OCI-LY7 (cell line): Measurements from ENCODE around the gene CNNM2. TPM values are rescaled to one million over a fixed set of nuclear protein-coding genes. Genes with fewer than 3 reads are reported as not detected.

Experiments used
- BruUV-seq: library from RNA; stranded (reverse); fragments of 400-500 nt; replicated peaks from 2 replicates; lab custom pipeline; 2021; lab: Mats Ljungman, UMichigan
- CTCF ChIA-PET: fragments of 300-600 bp; sonication (Branson Sonifier 250); formaldehyde crosslinking; loops from one replicate; lab custom pipeline; 2022; ENCODE audit warnings: antibody characterized with exemption; ENCODE audit not compliant: unreplicated experiment; lab: Charles Lee
- POLR2A ChIA-PET: fragments of 300-600 bp; sonication (Branson Sonifier 250); formaldehyde crosslinking; loops from one replicate; lab custom pipeline; 2022; ENCODE audit warnings: antibody characterized with exemption; lab: Charles Lee
- DNase-seq: peaks from one replicate; pipeline ENCODE4 v3.0.0-alpha.2; 2015; ENCODE audit warnings: low spot score
- H2AFZ ChIP-seq: fragments of 200-600 bp; sonication (generic), shearing (Covaris generic); 2 replicates; pipeline ENCODE4 v1.6.1; 2014; ENCODE audit warnings: mild to moderate bottlenecking, antibody characterized with exemption, low read length, moderate library complexity
- H3K27ac ChIP-seq: fragments of 200-600 bp; sonication (generic); 2 replicates; pipeline ENCODE4 v1.5.1; 2014; ENCODE audit warnings: mixed run types, low read depth, mild to moderate bottlenecking, moderate library complexity, low read length, inconsistent platforms; ENCODE audit not compliant: poor library complexity, severe bottlenecking
- H3K36me3 ChIP-seq: fragments of 200-600 bp; sonication (generic); 2 replicates; pipeline ENCODE4 v1.6.1; 2014; ENCODE audit warnings: mild to moderate bottlenecking, antibody characterized with exemption, low read length, moderate library complexity, mixed read lengths; ENCODE audit not compliant: insufficient read depth
- H3K4me1 ChIP-seq: fragments of 200-600 bp; sonication (generic); 2 replicates; pipeline ENCODE4 v1.5.1; 2014; ENCODE audit warnings: mild to moderate bottlenecking, low read length; ENCODE audit not compliant: insufficient read depth, poor library complexity, severe bottlenecking
- H3K4me2 ChIP-seq: fragments of 200-600 bp; sonication (generic); 2 replicates; pipeline ENCODE4 v1.6.1; 2014; ENCODE audit warnings: mild to moderate bottlenecking, low read length
- H3K4me3 ChIP-seq: fragments of 200-600 bp; sonication (generic); 2 replicates; pipeline ENCODE4 v1.5.1; 2014; ENCODE audit warnings: mild to moderate bottlenecking, low read depth, low read length; ENCODE audit not compliant: poor library complexity, severe bottlenecking
- H3K79me2 ChIP-seq: fragments of 200-600 bp; sonication (generic); 2 replicates; pipeline ENCODE4 v1.6.1; 2016; ENCODE audit warnings: low read depth, mild to moderate bottlenecking, low read length, moderate library complexity, mixed read lengths; ENCODE audit not compliant: insufficient read depth
- H3K9me2 ChIP-seq: fragments of 200-600 bp; sonication (generic); 2 replicates; pipeline ENCODE4 v1.6.1; 2016; ENCODE audit warnings: mild to moderate bottlenecking, low read length, mixed read lengths; ENCODE audit not compliant: insufficient read depth
- H3K9me3 ChIP-seq: fragments of 200-600 bp; sonication (generic); 2 replicates; pipeline ENCODE4 v1.6.1; 2014; ENCODE audit warnings: mild to moderate bottlenecking, mixed run types, low read length, mixed read lengths
- H4K20me1 ChIP-seq: fragments of 200-600 bp; sonication (generic); 2 replicates; pipeline ENCODE4 v1.6.1; 2014; ENCODE audit warnings: mild to moderate bottlenecking, antibody characterized with exemption, low read length, moderate library complexity, mixed read lengths; ENCODE audit not compliant: insufficient read depth
- CTCF ChIP-seq: fragments of 200-600 bp; sonication (generic); conservative IDR thresholded peaks from 2 replicates; pipeline ENCODE4 v1.5.1; 2014; ENCODE audit warnings: mild to moderate bottlenecking, antibody characterized with exemption, low read length, moderate library complexity, mixed read lengths
- EZH2phosphoT487 ChIP-seq: fragments of 200-600 bp; sonication (generic); IDR thresholded peaks from 2 replicates; pipeline ENCODE4 v1.6.1; 2018; ENCODE audit warnings: low read depth, borderline replicate concordance, mild to moderate bottlenecking, mixed run types, antibody characterized with exemption, low read length, moderate library complexity, mixed read lengths
- intact Hi-C: fragments of 100-400 bp; cut with micrococcal nuclease; formaldehyde crosslinking; loops from one replicate; pipeline ENCODE4 v1.10.0; 2022; ENCODE audit not compliant: unreplicated experiment
- total RNA-seq, 2 experiments: library from RNA; depleted of rRNA in 1 of 2; stranded (reverse); fragments of >200 nt in 1 of 2; shearing (Covaris generic) in 1 of 2; gene quantifications; 2 replicates each; pipeline ENCODE4 v1.2.3, GENCODE V29; 2014 to 2022

The CNNM2 gene
- total RNA-seq, 2 experiments from 2014 or later = 6.6 to 7.2 TPM

GRCh38 chr10:102964713-102965112 is 46.6 kb downstream of the CNNM2 start:
- Histone ChIP-seq H3K79me2 (no peaks in the 10 kb centered on the region), H3K9me2 (no peaks in the 10 kb centered on the region), H3K27ac (no peak overlapping the region), H4K20me1 (no peaks in the 10 kb centered on the region), H3K4me1 (no peaks in the 10 kb centered on the region), H3K9me3 (no peaks in the 10 kb centered on the region), H3K4me2 (no peak overlapping the region), H2AFZ (no peak overlapping the region), H3K36me3 (no peaks in the 10 kb centered on the region), H3K4me3 (no peak overlapping the region)
- POLR2A ChIA-PET = interaction anchor here (0.7 to 1.0 kb wide), 3 partner anchors 16 to 208 kb away, joined by 3 to 4 read pairs (median 3); no protein-coding TSS in a partner anchor
- CTCF ChIA-PET = no interaction called here
- intact Hi-C loops = no loop called here
- BruUV-seq = no TSS peak
- DNase-seq = no peak
- TF ChIP-seq CTCF (no peak), EZH2phosphoT487 (no peak)

- Histone ChIP-seq H2AFZ (no peak overlapping the region), H3K4me3 (no peak overlapping the region), H3K36me3 (no peaks in the 10 kb centered on the region), H3K9me3 (no peaks in the 10 kb centered on the region), H3K9me2 (no peaks in the 10 kb centered on the region), H3K4me1 (no peaks in the 10 kb centered on the region), H3K4me2 (no peak overlapping the region), H3K27ac (no peak overlapping the region), H4K20me1 (no peaks in the 10 kb centered on the region), H3K79me2 (no peaks in the 10 kb centered on the region)
- BruUV-seq = no TSS peak
- ChIA-PET POLR2A (interaction anchor here (0.9 to 1.0 kb wide), 2 partner anchors 15 to 73 kb away, joined by 3 to 4 read pairs; no protein-coding TSS in a partner anchor), CTCF (no interaction called here)
- no peak for DNase-seq
- intact Hi-C loops = no loop called here
- TF ChIP-seq EZH2phosphoT487 = no peak
- TF ChIP-seq CTCF = no peak
Observed at GRCh38 chr10:102965311-102965851, 47.3 kb downstream of the CNNM2 start.

- H3K27ac ChIP-seq = no peak overlapping the region
- ChIA-PET CTCF (no interaction called here), POLR2A (no interaction called here)
- no peak overlapping the region for H3K4me2 ChIP-seq
- no peaks in the 10 kb centered on the region for H4K20me1 ChIP-seq
- H3K36me3 ChIP-seq = no peaks in the 10 kb centered on the region
- no peak overlapping the region for H2AFZ ChIP-seq
- no peak for TF ChIP-seq CTCF
- no peak for TF ChIP-seq EZH2phosphoT487
- H3K9me2 ChIP-seq = no peaks in the 10 kb centered on the region
- intact Hi-C loops = no loop called here
- no TSS peak for BruUV-seq
- DNase-seq = no peak
- no peaks in the 10 kb centered on the region for H3K4me1 ChIP-seq
- H3K79me2 ChIP-seq = no peaks in the 10 kb centered on the region
- H3K4me3 ChIP-seq = no peak overlapping the region
- no peaks in the 10 kb centered on the region for H3K9me3 ChIP-seq
Observed at GRCh38 chr10:102967123-102967522, 49.0 kb downstream of the CNNM2 start.
